GM06990 (cell line): Measurements from ENCODE around the gene GREB1.

ENCODE experiments used
- DNase-seq: peaks from one replicate; pipeline ENCODE4 v3.0.0-alpha.2; 2011; ENCODE audit not compliant: insufficient read length; ENCODE audit errors: extremely low read depth
- H3K27me3 ChIP-seq: replicated peaks from 2 replicates; pipeline ENCODE4 v1.6.0; 2011; ENCODE audit warnings: low read length; ENCODE audit not compliant: control insufficient read depth, insufficient read depth
- H3K36me3 ChIP-seq: 2 replicates; pipeline ENCODE4 v1.5.1; 2011; ENCODE audit warnings: low read length; ENCODE audit not compliant: control insufficient read depth, insufficient read depth
- H3K4me3 ChIP-seq: replicated peaks from 2 replicates; pipeline ENCODE4 v1.5.1; 2011; ENCODE audit warnings: low read depth, mild to moderate bottlenecking, control low read depth, low read length
- TF ChIP-seq, protein P1 (sequence below): IDR thresholded peaks from 2 replicates; pipeline ENCODE4 v1.5.1; 2011; ENCODE audit warnings: low read length, control low read depth, mild to moderate bottlenecking, inconsistent platforms; ENCODE audit not compliant: insufficient read depth, poor library complexity, severe bottlenecking

The GREB1 gene

DNA sequence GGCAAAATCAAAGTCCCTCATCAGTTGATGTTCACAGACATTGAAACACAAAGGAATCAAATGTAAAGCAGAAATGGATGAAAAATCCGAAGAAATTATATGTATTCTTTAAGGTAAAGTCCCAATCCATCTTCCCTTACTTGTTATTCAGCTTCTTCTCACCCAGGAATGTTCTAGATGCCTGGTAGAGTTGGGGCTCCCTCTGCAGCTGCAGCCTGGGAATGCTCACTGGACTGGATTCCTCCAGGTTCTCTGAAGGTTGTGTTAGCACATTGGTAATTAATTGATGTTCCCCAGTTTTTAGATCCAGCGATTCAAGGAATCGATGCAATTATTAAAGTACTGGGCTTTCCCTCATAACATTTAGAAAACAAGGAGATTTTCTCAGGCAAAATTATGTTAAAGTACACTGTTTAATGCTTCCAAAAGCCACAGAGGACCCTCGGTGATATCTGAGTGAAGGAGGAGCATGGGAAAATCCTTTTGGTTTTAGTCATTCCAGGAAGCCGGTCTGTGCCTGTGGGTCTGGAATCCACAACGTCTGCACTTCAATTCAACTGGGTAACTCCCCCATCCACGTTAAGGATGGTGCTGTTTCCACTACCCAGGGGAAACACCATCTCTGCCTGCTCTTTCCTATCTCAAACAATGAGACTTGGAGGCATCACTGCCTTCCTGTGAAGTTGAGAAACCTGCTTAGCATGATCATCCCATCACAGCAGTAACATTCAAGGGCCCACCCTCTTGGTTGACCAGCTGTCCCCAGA lies 114.2 kb downstream of the GREB1 start:
- DNase-seq: no peak
- TF ChIP-seq, protein P1, sequence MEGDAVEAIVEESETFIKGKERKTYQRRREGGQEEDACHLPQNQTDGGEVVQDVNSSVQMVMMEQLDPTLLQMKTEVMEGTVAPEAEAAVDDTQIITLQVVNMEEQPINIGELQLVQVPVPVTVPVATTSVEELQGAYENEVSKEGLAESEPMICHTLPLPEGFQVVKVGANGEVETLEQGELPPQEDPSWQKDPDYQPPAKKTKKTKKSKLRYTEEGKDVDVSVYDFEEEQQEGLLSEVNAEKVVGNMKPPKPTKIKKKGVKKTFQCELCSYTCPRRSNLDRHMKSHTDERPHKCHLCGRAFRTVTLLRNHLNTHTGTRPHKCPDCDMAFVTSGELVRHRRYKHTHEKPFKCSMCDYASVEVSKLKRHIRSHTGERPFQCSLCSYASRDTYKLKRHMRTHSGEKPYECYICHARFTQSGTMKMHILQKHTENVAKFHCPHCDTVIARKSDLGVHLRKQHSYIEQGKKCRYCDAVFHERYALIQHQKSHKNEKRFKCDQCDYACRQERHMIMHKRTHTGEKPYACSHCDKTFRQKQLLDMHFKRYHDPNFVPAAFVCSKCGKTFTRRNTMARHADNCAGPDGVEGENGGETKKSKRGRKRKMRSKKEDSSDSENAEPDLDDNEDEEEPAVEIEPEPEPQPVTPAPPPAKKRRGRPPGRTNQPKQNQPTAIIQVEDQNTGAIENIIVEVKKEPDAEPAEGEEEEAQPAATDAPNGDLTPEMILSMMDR: no peak
- Histone ChIP-seq H3K36me3 (no peaks in the 10 kb centered on the region), H3K27me3 (no peaks in the 10 kb centered on the region; the same call in 1 of the 2 replicates), H3K4me3 (no peak overlapping the region)

GRCh38 chr2:11649093-11649492 lies 115.2 kb downstream of the GREB1 start:
- no peak for DNase-seq
- TF ChIP-seq, protein P1: no peak
- no peak overlapping the region for H3K4me3 ChIP-seq
- no peaks in the 10 kb centered on the region for H3K27me3 ChIP-seq
- H3K36me3 ChIP-seq: no peaks in the 10 kb centered on the region

GRCh38 chr2:11651856-11652548 lies 118.2 kb downstream of the GREB1 start:
- H3K27me3 ChIP-seq: no peaks in the 10 kb centered on the region
- TF ChIP-seq, protein P1: no peak

DNA sequence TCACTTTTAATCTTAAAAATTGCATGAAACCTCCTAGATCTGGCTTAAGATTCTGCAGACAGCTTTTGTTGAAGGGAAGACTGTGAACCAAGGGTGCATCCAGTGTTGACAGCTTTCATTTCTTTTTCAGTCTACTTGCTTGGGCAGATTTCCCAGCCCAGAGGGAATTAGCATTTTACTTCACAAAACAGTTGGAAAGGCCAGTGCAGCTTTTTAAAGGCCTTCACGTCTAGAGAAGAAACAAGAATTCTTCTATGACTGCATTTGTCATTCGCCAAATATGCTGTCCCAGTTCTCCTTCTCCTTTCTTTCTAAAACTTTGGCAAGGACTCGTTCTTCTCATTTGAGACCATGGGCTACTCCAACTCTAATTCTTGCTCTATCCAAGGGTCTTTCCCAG lies 118.7 kb downstream of the GREB1 start:
- no peaks in the 10 kb centered on the region for H3K27me3 ChIP-seq
- TF ChIP-seq, protein P1: no peak
- no peak for DNase-seq
- no peaks in the 10 kb centered on the region for H3K36me3 ChIP-seq
- no peak overlapping the region for H3K4me3 ChIP-seq

More at GRCh38 chr2:11651856-11652548, 118.2 kb downstream of the GREB1 start:
- no peak for DNase-seq
- no peak overlapping the region for H3K4me3 ChIP-seq
- H3K36me3 ChIP-seq: no peaks in the 10 kb centered on the region

GRCh38 chr2:11655495-11655894 lies 121.7 kb downstream of the GREB1 start:
- Histone ChIP-seq H3K36me3 (no peaks in the 10 kb centered on the region), H3K4me3 (no peak overlapping the region), H3K27me3 (peaks cover 2% of the 10 kb centered on the region; the same call in 1 of the 2 replicates)
- TF ChIP-seq, protein P1: no peak
- DNase-seq: no peak
